Measurements from ENCODE around the gene MRPL14. TPM values are rescaled to one million over a fixed set of nuclear protein-coding genes. Genes with fewer than 3 reads are reported as not detected.

Gene MRPL14
- total and polyA plus RNA-seq, 2 of the 8 experiments (the other 6 are each of a cell fraction or from before 2014, with no cell fraction given) = 82.0 to 97.1 TPM

- Histone ChIP-seq H2AK5ac (ENCODE audit: low read depth, low read length) (no peak overlapping the region), H3K4ac (replicated peaks; ENCODE audit: insufficient read length, low read depth, low read length) (no peak overlapping the region), H4K20me1 (replicated peaks in 1 of 2; ENCODE audit: control insufficient read depth in 1 of 2, insufficient read depth in 2 of 2, low read length in 2 of 2) (peaks cover 0 to 8% of the 10 kb centered on the region in 2 experiments), H3K14ac (ENCODE audit: insufficient read length) (no peak overlapping the region), H3K27me3 (replicated peaks in 1 of 4; ENCODE audit: control insufficient read depth in 3 of 4, extremely low read depth in 1 of 4, insufficient read depth in 3 of 4, low read length in 3 of 4) (no peaks in the 10 kb centered on the region), H3K9me3 (ENCODE audit: insufficient read depth in 2 of 2, low read depth in 1 of 2, low read length in 1 of 2) (no peaks in the 10 kb centered on the region), H2BK5ac (ENCODE audit: low read depth, low read length) (no peak overlapping the region; the same call in 1 of the 2 replicates), H4K5ac (ENCODE audit: insufficient read length, low read depth, low read length) (no peak overlapping the region), H3K4me2 (ENCODE audit: insufficient read depth in 1 of 2, low read depth in 2 of 2, low read length in 2 of 2) (no peak overlapping the region), H3K18ac (ENCODE audit: extremely low read depth, low read length) (no peak overlapping the region), H2BK12ac (ENCODE audit: low read depth, low read length) (no peak overlapping the region), H3K79me1 (ENCODE audit: low read depth, low read length) (no peaks in the 10 kb centered on the region; the same call in 1 of the 2 replicates), H3K79me2 (ENCODE audit: control insufficient read depth in 1 of 2, insufficient read depth in 2 of 2, low read length in 2 of 2) (no peaks in the 10 kb centered on the region), H3K4me1 (replicated peaks in 1 of 4; ENCODE audit: control insufficient read depth in 3 of 4, insufficient read depth in 4 of 4, low read length in 3 of 4) (peaks cover 0 to 4% (median 0%) of the 10 kb centered on the region in 4 experiments; a peak in 1 of 7 replicates), H3K23me2 (ENCODE audit: low read depth, low read length) (no peaks in the 10 kb centered on the region), H4K8ac (ENCODE audit: extremely low read depth, insufficient read depth, low read length) (no peak overlapping the region), H2BK20ac (ENCODE audit: low read length) (no peak overlapping the region), H2AFZ (ENCODE audit: low read length) (no peak overlapping the region), H2BK15ac (ENCODE audit: low read length) (no peak overlapping the region), H4K91ac (replicated peaks; ENCODE audit: insufficient read length, low read length) (no peak overlapping the region), H3K27ac (ENCODE audit: low read depth, low read length) (no peak overlapping the region), H2BK120ac (replicated peaks; ENCODE audit: low read depth, low read length) (no peak overlapping the region), H3K56ac (replicated peaks; ENCODE audit: insufficient read length, low read depth, low read length) (no peak overlapping the region), H3K9ac (replicated peaks in 1 of 4; ENCODE audit: extremely low read depth in 1 of 4, low read depth in 3 of 4, low read length in 3 of 4) (no peak overlapping the region), H3K36me3 (ENCODE audit: control insufficient read depth in 2 of 4, insufficient read depth in 4 of 4, low read length in 3 of 4) (peaks cover 0 to 6% (median 0%) of the 10 kb centered on the region in 4 experiments; a peak in 3 of 8 replicates), H3K23ac (ENCODE audit: insufficient read length) (no peak overlapping the region), H3K4me3 (ENCODE audit: extremely low read depth in 1 of 4, insufficient read depth in 2 of 4, low read depth in 3 of 4, low read length in 4 of 4) (no peak overlapping the region)
- ChIA-PET POLR2A (ENCODE audit: partially characterized antibody) (interaction anchor here (1.3 to 1.6 kb wide), 3 partner anchors 9 to 75 kb away, joined by 3 to 4 read pairs (median 3); no protein-coding TSS in a partner anchor), CTCF (ENCODE audit: partially characterized antibody) (interaction anchor here (0.7 to 3.8 kb wide), 5 partner anchors 9 to 34 kb away, joined by 3 to 26 read pairs (median 3); no protein-coding TSS in a partner anchor)
- TF ChIP-seq SP1 (IDR thresholded peaks at IDR 0.05; ENCODE audit: low read depth, low read length) (no peak), SIN3A (conservative IDR thresholded peaks at IDR 0.05 in 1 of 2, IDR thresholded peaks at IDR 0.05 in 1 of 2; ENCODE audit: low read depth in 1 of 2, low read length in 2 of 2) (no peak), CBX8 (IDR thresholded peaks at IDR 0.05; ENCODE audit: borderline replicate concordance, low read depth, low read length) (no peak), JUN (IDR thresholded peaks at IDR 0.05; ENCODE audit: low read depth, low read length) (no peak), POU5F1 (IDR thresholded peaks at IDR 0.05; ENCODE audit: low read depth, low read length) (no peak), BACH1 (IDR thresholded peaks at IDR 0.05; ENCODE audit: low read length) (no peak)
- FAIRE-seq (no peak), DNase-seq (ENCODE audit: low read depth in 1 of 2, low spot score in 2 of 2) (no peak)
- 94% methylated on average over 5 of the region's 5 CpGs; no CpG with 5 or more reads in 1 of the 2 experiments for WGBS, 2 experiments (ENCODE audit: extremely low coverage in 1 of 2, insufficient coverage in 1 of 2, insufficient read length in 1 of 2, insufficient replicate concordance in 2 of 2, low coverage in 1 of 2, low lambda C conversion rate in 2 of 2, missing lambda C conversion rate in 1 of 2)
These were observed 36.8 kb downstream of the MRPL14 start for GRCh38 chr6:44090465-44090864.
